HepG2 (cell line): ENCODE data around the gene PPP1R16B. TPM values are rescaled to one million over a fixed set of nuclear protein-coding genes. Genes with fewer than 3 reads are reported as not detected.

Source experiments
- ATAC-seq: fragments of 200-7000 bp; cut with Tn5 transposase; 3 replicates; pipeline ENCODE4 v1.9.1; 2020; ENCODE audit warnings: mild to moderate bottlenecking, moderate library complexity
- BruUV-seq: library from RNA; stranded (reverse); fragments of 400-500 nt; replicated peaks from 2 replicates; lab custom pipeline; 2021; lab: Mats Ljungman, UMichigan
- CTCF ChIA-PET: fragments of 300-600 bp; formaldehyde crosslinking; extraction: SDS; loops from one replicate; lab custom pipeline; 2021; ENCODE audit warnings: low total read pairs, inconsistent platforms, low intra/inter-chr PET ratio; lab: Yijun Ruan, JAX
- POLR2A ChIA-PET: fragments of 350-600 bp; sonication (Branson Sonifier 250); formaldehyde crosslinking; loops from one replicate; lab custom pipeline; 2020; ENCODE audit warnings: antibody characterized with exemption, inconsistent platforms; lab: Yijun Ruan, JAX
- DNase-seq: peaks from one replicate; pipeline ENCODE4 v3.0.0-alpha.2; 2015; ENCODE audit warnings: low spot score
- FAIRE-seq: peaks from 3 replicates; lab custom pipeline; 2011; peaks lifted over from hg19 to GRCh38; lab: Jason Lieb, UNC
- H2AFZ ChIP-seq: one replicate; pipeline ENCODE4 v1.6.1; 2011; ENCODE audit warnings: low read length, inconsistent platforms
- H3K27ac ChIP-seq: fragments of 300-600 bp; 3 replicates; pipeline ENCODE4 v1.8.0; 2011; ENCODE audit warnings: mixed run types, mild to moderate bottlenecking, mixed read lengths, low read length, inconsistent platforms; ENCODE audit not compliant: insufficient read depth; ENCODE audit errors: extremely low read length
- H3K27me3 ChIP-seq, 2 experiments: fragments of 200-600 bp in 1 of 2; 2 replicates in 1 of 2; 3 replicates in 1 of 2; pipeline versions ENCODE4 v1.6.0 to v1.8.0; 2011; ENCODE audit warnings: low read length in 2 of 2, mild to moderate bottlenecking in 2 of 2, moderate library complexity in 2 of 2, inconsistent platforms in 1 of 2; ENCODE audit not compliant: insufficient read depth in 2 of 2, control insufficient read depth in 1 of 2
- H3K36me3 ChIP-seq, 2 experiments: fragments of 200-600 bp in 1 of 2; replicated peaks in 1 of 2; 2 replicates in 1 of 2; 3 replicates in 1 of 2; pipeline versions ENCODE4 v1.5.1 to v1.8.0; 2011; ENCODE audit warnings: low read length in 2 of 2, inconsistent platforms in 1 of 2; ENCODE audit not compliant: insufficient read depth in 2 of 2, control insufficient read depth in 1 of 2
- H3K4me1 ChIP-seq: 2 replicates; pipeline ENCODE4 v1.5.1; 2012; ENCODE audit warnings: low read length, inconsistent platforms; ENCODE audit not compliant: insufficient read depth
- H3K4me2 ChIP-seq: 2 replicates; pipeline ENCODE4 v1.6.0; 2011; ENCODE audit warnings: low read depth, low read length, inconsistent platforms
- H3K4me3 ChIP-seq, 3 experiments: fragments of 200-600 bp in 1 of 3; sonication (generic), shearing (Covaris generic) in 1 of 3; replicated peaks in 1 of 3; 2 replicates each; pipeline ENCODE4 v1.5.1; 2011 to 2016; ENCODE audit warnings: low read length in 3 of 3, inconsistent platforms in 2 of 3, low read depth in 2 of 3, mild to moderate bottlenecking in 2 of 3, control low read depth in 1 of 3, mixed read lengths in 1 of 3; ENCODE audit not compliant: insufficient read depth in 1 of 3
- H3K79me2 ChIP-seq: one replicate; pipeline ENCODE4 v1.6.1; 2011; ENCODE audit warnings: low read length, inconsistent platforms; ENCODE audit not compliant: insufficient read depth
- H3K9ac ChIP-seq: 2 replicates; pipeline ENCODE4 v1.6.0; 2011; ENCODE audit warnings: mild to moderate bottlenecking, low read depth, low read length, inconsistent platforms; ENCODE audit not compliant: insufficient read depth
- H3K9me3 ChIP-seq: 2 replicates; pipeline ENCODE4 v1.5.1; 2012; ENCODE audit warnings: mild to moderate bottlenecking, low read length
- H4K20me1 ChIP-seq: 2 replicates; pipeline ENCODE4 v1.6.0; 2011; ENCODE audit warnings: inconsistent platforms, mild to moderate bottlenecking, low read length, moderate library complexity; ENCODE audit not compliant: insufficient read depth
- FOSL1 ChIP-seq: sonication (generic); formaldehyde crosslinking; IDR thresholded peaks from 2 replicates; pipeline ENCODE4 v1.9.0; 2021; ENCODE audit warnings: missing genetic modification reagents, borderline replicate concordance
- HNF4A ChIP-seq: sonication (generic); formaldehyde crosslinking; IDR thresholded peaks from 2 replicates; pipeline ENCODE4 v1.4.0; 2020; ENCODE audit warnings: missing genetic modification reagents
- KDM3A ChIP-seq: IDR thresholded peaks from 2 replicates; pipeline ENCODE4 v1.6.1; 2018; ENCODE audit warnings: low read depth, missing compliant biosample characterization
- MYC ChIP-seq: sonication (generic); formaldehyde crosslinking; IDR thresholded peaks from 2 replicates; pipeline ENCODE4 v1.9.0; 2021; ENCODE audit warnings: missing genetic modification reagents, borderline replicate concordance
- RORA ChIP-seq: sonication (generic); formaldehyde crosslinking; IDR thresholded peaks from 2 replicates; pipeline ENCODE4 v1.5.0; 2020; ENCODE audit warnings: mild to moderate bottlenecking, missing genetic modification reagents, moderate library complexity
- ZFP37 ChIP-seq: sonication (generic); formaldehyde crosslinking; IDR thresholded peaks from 2 replicates; pipeline ENCODE4 v1.4.0; 2020; ENCODE audit warnings: missing genetic modification reagents, borderline replicate concordance
- ZNF225 ChIP-seq: sonication (generic); formaldehyde crosslinking; IDR thresholded peaks from 2 replicates; pipeline ENCODE4 v1.4.0; 2020; ENCODE audit warnings: mild to moderate bottlenecking, missing genetic modification reagents
- ZNF383 ChIP-seq: sonication (generic); formaldehyde crosslinking; IDR thresholded peaks from 2 replicates; pipeline ENCODE4 v1.4.0; 2020; ENCODE audit warnings: missing genetic modification reagents, mild to moderate bottlenecking, borderline replicate concordance
- ZNF44 ChIP-seq: sonication (generic); formaldehyde crosslinking; IDR thresholded peaks from 2 replicates; pipeline ENCODE4 v1.5.1; 2020; ENCODE audit warnings: mild to moderate bottlenecking, missing genetic modification reagents
- ZNF7 ChIP-seq: IDR thresholded peaks from 2 replicates; pipeline ENCODE4 v1.6.1; 2016; ENCODE audit warnings: missing biosample characterization, missing genetic modification reagents
- ZNF746 ChIP-seq: sonication (generic); formaldehyde crosslinking; IDR thresholded peaks from 2 replicates; pipeline ENCODE4 v1.8.0; 2022; ENCODE audit warnings: mild to moderate bottlenecking, missing genetic modification reagents
- ZSCAN12 ChIP-seq: sonication (generic); formaldehyde crosslinking; IDR thresholded peaks from 2 replicates; pipeline ENCODE4 v1.9.0; 2021; ENCODE audit warnings: mild to moderate bottlenecking, missing genetic modification reagents
- WGBS: methylation state at CpG from one replicate; pipeline ENCODE4 v1.1.6; 2017; ENCODE audit warnings: low lambda C conversion rate; 5-methylcytosine and 5-hydroxymethylcytosine counted together
- in situ Hi-C: cut with HindIII; loops from 2 replicates; pipeline ENCODE4 v1.10.0; 2017; ENCODE audit warnings: low pct_unique_long_range_greater_than_20kb; ENCODE audit not compliant: extremely low pct_ligation_motif_present
- intact Hi-C: fragments of 100-400 bp; cut with micrococcal nuclease; formaldehyde crosslinking; loops from one replicate; pipeline ENCODE4 v1.10.0; 2022; ENCODE audit not compliant: unreplicated experiment
- polyA plus RNA-seq, 8 experiments: library from polyadenylated mRNA; depleted of rRNA in 3 of 8; stranded (reverse) in 7 of 8; unstranded in 1 of 8; fragments of >200 nt; fragmentation: Illumina TruSeq in 4 of 8; extraction: Trizol in 4 of 8; gene quantifications; 2 replicates each; pipeline versions ENCODE4 v1.2.1 to v1.2.3, GENCODE V29; 2011 to 2016; ENCODE audit warnings: low read depth in 4 of 8, missing spikeins in 1 of 8, mixed read lengths in 1 of 8; ENCODE audit not compliant: insufficient read depth in 1 of 8
- total RNA-seq, 5 experiments: library from RNA; depleted of rRNA; stranded (reverse); fragments of >200 nt; fragmentation: Illumina TruSeq; extraction: Trizol; gene quantifications; 2 replicates each; pipeline ENCODE4 v1.2.3, GENCODE V29; 2016; ENCODE audit warnings: low read depth in 1 of 5
- TF ChIP-seq, protein P1 (sequence below): sonication (generic); formaldehyde crosslinking; IDR thresholded peaks from 2 replicates; pipeline ENCODE4 v1.5.1; 2020; ENCODE audit warnings: mild to moderate bottlenecking, missing genetic modification reagents, moderate library complexity
- TF ChIP-seq, protein P2 (sequence below): sonication (generic); formaldehyde crosslinking; IDR thresholded peaks from 2 replicates; pipeline ENCODE4 v1.5.0; 2020; ENCODE audit warnings: missing genetic modification reagents, mild to moderate bottlenecking, borderline replicate concordance
- TF ChIP-seq, protein P3 (sequence below), 2 experiments: IDR thresholded peaks; 2 replicates each; pipeline ENCODE4 v1.6.1; 2011 to 2012; ENCODE audit warnings: low read length in 2 of 2, borderline replicate concordance in 1 of 2, low read depth in 1 of 2, mild to moderate bottlenecking in 1 of 2, moderate library complexity in 1 of 2

PPP1R16B gene
- total and polyA plus RNA-seq, 2 of the 13 experiments (the other 11 are each of a cell fraction or from before 2014, with no cell fraction given) = 0.02 to 0.11 TPM

DNA sequence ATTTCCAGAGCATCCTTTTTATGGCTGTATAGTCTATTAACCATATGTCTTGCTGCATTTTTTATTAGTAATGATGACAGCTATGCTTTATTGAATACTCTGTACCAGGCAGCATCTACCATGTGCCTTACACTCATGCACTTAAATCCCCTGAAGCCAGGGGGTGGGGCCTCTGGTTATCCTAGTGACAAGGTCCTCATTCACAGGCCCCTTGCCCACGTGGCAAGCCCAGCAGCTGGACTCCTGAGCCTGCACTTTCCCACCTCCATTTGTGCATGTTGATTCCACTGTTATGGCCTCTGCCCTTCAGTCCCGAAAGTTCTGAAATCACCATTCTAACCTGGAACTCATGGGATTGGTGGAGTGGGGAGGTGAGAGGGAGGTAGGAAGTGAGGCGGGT, 35.0 kb upstream of the PPP1R16B start:
- in situ Hi-C loops (no loop called here), intact Hi-C loops (no loop called here)
- CTCF ChIA-PET = no interaction called here
- H3K4me3 ChIP-seq = no peak overlapping the region
- peaks cover 8% of the 10 kb centered on the region for H3K4me1 ChIP-seq
- H3K9me3 ChIP-seq = no peaks in the 10 kb centered on the region
- peak; percentile 37 for DNase-seq
- FAIRE-seq = no peak
- POLR2A ChIA-PET = no interaction called here
- peak overlapping the region; percentile 28 for H3K27ac ChIP-seq
- H3K36me3 ChIP-seq = peaks cover 22 to 76% of the 10 kb centered on the region in 2 experiments
- no TSS peak for BruUV-seq
- H3K79me2 ChIP-seq = no peaks in the 10 kb centered on the region
- no peaks in the 10 kb centered on the region for H3K27me3 ChIP-seq
- 72% methylated on average over 3 of the region's 3 CpGs for WGBS
- no peak overlapping the region for H3K4me2 ChIP-seq
- no peaks in the 10 kb centered on the region for H4K20me1 ChIP-seq
- H2AFZ ChIP-seq = no peak overlapping the region
- peak; percentile 69 for ATAC-seq
- no peak overlapping the region for H3K9ac ChIP-seq
- TF ChIP-seq ZFP37 (CRISPR knock-in tag) (0 out of 2 replicates have a peak, but pooled peaks have one; percentile 35), ZNF225 (CRISPR knock-in tag) (no peak), ZNF383 (CRISPR knock-in tag) (no peak), MYC (CRISPR knock-in tag) (peak; percentile 18; the same call in 1 of the 2 replicates), ZNF44 (CRISPR knock-in tag) (no peak), RORA (CRISPR knock-in tag) (no peak), ZNF746 (CRISPR knock-in tag) (no peak), KDM3A (CRISPR knock-in tag) (no peak), HNF4A (0 out of 2 replicates have a peak, but pooled peaks have one; percentile 23), ZNF7 (CRISPR knock-in tag) (0 out of 2 replicates have a peak, but pooled peaks have one; percentile 30), ZSCAN12 (CRISPR knock-in tag) (no peak), FOSL1 (CRISPR knock-in tag) (no peak)
- TF ChIP-seq, protein P1, sequence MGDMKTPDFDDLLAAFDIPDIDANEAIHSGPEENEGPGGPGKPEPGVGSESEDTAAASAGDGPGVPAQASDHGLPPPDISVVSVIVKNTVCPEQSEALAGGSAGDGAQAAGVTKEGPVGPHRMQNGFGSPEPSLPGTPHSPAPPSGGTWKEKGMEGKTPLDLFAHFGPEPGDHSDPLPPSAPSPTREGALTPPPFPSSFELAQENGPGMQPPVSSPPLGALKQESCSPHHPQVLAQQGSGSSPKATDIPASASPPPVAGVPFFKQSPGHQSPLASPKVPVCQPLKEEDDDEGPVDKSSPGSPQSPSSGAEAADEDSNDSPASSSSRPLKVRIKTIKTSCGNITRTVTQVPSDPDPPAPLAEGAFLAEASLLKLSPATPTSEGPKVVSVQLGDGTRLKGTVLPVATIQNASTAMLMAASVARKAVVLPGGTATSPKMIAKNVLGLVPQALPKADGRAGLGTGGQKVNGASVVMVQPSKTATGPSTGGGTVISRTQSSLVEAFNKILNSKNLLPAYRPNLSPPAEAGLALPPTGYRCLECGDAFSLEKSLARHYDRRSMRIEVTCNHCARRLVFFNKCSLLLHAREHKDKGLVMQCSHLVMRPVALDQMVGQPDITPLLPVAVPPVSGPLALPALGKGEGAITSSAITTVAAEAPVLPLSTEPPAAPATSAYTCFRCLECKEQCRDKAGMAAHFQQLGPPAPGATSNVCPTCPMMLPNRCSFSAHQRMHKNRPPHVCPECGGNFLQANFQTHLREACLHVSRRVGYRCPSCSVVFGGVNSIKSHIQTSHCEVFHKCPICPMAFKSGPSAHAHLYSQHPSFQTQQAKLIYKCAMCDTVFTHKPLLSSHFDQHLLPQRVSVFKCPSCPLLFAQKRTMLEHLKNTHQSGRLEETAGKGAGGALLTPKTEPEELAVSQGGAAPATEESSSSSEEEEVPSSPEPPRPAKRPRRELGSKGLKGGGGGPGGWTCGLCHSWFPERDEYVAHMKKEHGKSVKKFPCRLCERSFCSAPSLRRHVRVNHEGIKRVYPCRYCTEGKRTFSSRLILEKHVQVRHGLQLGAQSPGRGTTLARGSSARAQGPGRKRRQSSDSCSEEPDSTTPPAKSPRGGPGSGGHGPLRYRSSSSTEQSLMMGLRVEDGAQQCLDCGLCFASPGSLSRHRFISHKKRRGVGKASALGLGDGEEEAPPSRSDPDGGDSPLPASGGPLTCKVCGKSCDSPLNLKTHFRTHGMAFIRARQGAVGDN (CRISPR knock-in tag) = peak; percentile 34; the same call in 1 of the 2 replicates
- TF ChIP-seq, protein P2, sequence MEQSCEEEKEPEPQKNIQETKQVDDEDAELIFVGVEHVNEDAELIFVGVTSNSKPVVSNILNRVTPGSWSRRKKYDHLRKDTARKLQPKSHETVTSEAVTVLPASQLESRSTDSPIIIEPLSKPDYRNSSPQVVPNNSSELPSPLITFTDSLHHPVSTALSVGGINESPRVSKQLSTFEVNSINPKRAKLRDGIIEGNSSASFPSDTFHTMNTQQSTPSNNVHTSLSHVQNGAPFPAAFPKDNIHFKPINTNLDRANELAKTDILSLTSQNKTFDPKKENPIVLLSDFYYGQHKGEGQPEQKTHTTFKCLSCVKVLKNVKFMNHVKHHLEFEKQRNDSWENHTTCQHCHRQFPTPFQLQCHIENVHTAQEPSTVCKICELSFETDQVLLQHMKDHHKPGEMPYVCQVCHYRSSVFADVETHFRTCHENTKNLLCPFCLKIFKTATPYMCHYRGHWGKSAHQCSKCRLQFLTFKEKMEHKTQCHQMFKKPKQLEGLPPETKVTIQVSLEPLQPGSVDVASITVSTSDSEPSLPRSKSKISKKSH (CRISPR knock-in tag) = no peak
- TF ChIP-seq, protein P3, sequence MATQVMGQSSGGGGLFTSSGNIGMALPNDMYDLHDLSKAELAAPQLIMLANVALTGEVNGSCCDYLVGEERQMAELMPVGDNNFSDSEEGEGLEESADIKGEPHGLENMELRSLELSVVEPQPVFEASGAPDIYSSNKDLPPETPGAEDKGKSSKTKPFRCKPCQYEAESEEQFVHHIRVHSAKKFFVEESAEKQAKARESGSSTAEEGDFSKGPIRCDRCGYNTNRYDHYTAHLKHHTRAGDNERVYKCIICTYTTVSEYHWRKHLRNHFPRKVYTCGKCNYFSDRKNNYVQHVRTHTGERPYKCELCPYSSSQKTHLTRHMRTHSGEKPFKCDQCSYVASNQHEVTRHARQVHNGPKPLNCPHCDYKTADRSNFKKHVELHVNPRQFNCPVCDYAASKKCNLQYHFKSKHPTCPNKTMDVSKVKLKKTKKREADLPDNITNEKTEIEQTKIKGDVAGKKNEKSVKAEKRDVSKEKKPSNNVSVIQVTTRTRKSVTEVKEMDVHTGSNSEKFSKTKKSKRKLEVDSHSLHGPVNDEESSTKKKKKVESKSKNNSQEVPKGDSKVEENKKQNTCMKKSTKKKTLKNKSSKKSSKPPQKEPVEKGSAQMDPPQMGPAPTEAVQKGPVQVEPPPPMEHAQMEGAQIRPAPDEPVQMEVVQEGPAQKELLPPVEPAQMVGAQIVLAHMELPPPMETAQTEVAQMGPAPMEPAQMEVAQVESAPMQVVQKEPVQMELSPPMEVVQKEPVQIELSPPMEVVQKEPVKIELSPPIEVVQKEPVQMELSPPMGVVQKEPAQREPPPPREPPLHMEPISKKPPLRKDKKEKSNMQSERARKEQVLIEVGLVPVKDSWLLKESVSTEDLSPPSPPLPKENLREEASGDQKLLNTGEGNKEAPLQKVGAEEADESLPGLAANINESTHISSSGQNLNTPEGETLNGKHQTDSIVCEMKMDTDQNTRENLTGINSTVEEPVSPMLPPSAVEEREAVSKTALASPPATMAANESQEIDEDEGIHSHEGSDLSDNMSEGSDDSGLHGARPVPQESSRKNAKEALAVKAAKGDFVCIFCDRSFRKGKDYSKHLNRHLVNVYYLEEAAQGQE (IDR thresholded peaks at IDR 0.05; ENCODE audit: borderline replicate concordance in 1 of 2, low read depth in 1 of 2, low read length in 2 of 2) = no peak
